Measurements from ENCODE around the gene SORCS2.

DNA sequence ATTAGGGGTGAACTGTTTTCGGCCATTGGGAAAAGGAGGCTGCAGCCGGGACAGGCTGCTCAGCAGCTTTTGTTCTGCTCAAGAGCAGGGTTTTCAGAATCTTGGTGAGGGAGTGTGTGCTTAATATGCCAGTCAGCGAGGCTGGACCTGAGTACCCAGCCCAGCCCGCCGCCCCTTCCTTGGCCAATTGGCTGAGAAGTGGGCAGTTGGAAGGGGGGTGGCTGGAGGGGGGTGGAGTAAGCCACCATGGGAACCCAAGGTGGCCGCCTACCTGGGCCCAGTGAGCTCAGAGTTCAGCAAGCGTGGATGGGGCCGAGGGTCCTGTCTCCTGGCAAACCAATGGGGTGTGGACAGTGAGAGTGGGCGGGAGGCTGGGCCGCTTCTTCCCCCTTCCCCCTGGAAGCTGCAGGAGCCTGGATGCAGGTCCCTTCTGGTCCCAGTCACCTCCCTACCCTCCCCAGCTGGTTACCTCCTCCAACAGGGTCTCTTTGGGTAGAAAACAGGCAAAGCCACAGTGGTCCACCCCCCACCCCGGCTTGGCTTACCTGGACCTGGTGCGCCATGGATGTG is 52.5 kb downstream of the SORCS2 start:
- TF ChIP-seq EZH2 (IDR thresholded peaks at IDR 0.05; ENCODE audit: borderline replicate concordance, insufficient read depth, low read length, poor library complexity, severe bottlenecking) (no peak), POLR2AphosphoS5 (IDR thresholded peaks at IDR 0.05) (no peak), EP300 (conservative IDR thresholded peaks at IDR 0.05; ENCODE audit: poor library complexity, severe bottlenecking) (no peak), MXI1 (conservative IDR thresholded peaks at IDR 0.05; ENCODE audit: poor library complexity, severe bottlenecking) (no peak), TAF1 (IDR thresholded peaks at IDR 0.05; ENCODE audit: low read depth) (no peak), RAD21 (conservative IDR thresholded peaks at IDR 0.05) (no peak)
- TF ChIP-seq, protein P1, sequence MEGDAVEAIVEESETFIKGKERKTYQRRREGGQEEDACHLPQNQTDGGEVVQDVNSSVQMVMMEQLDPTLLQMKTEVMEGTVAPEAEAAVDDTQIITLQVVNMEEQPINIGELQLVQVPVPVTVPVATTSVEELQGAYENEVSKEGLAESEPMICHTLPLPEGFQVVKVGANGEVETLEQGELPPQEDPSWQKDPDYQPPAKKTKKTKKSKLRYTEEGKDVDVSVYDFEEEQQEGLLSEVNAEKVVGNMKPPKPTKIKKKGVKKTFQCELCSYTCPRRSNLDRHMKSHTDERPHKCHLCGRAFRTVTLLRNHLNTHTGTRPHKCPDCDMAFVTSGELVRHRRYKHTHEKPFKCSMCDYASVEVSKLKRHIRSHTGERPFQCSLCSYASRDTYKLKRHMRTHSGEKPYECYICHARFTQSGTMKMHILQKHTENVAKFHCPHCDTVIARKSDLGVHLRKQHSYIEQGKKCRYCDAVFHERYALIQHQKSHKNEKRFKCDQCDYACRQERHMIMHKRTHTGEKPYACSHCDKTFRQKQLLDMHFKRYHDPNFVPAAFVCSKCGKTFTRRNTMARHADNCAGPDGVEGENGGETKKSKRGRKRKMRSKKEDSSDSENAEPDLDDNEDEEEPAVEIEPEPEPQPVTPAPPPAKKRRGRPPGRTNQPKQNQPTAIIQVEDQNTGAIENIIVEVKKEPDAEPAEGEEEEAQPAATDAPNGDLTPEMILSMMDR (IDR thresholded peaks at IDR 0.05; ENCODE audit: poor library complexity, severe bottlenecking): no peak

Measured in neural cell (in vitro differentiated cells).